Skeletal muscle satellite cell (primary cell): Measurements from ENCODE around the gene FGF22.
A peak's percentile ranks its signal among the peaks of the same experiment; 100 is the strongest.
"Not testable (repeated sequence)": the region's sequence is repeated elsewhere in the genome, so short reads cannot be mapped to it uniquely, and the experiment has no call there.

Experiments
- H3K27me3 ChIP-seq: 2 replicates; pipeline ENCODE4 v1.7.0; 2013; ENCODE audit warnings: low read length; ENCODE audit not compliant: control insufficient read depth, insufficient read depth
- H3K36me3 ChIP-seq: 2 replicates; pipeline ENCODE4 v1.7.0; 2013; ENCODE audit warnings: mild to moderate bottlenecking, control low read depth, low read length; ENCODE audit not compliant: insufficient read depth
- H3K4me1 ChIP-seq: 2 replicates; pipeline ENCODE4 v1.7.0; 2013; ENCODE audit warnings: low read length; ENCODE audit not compliant: control insufficient read depth, insufficient read depth
- H3K4me2 ChIP-seq: 2 replicates; pipeline ENCODE4 v1.7.0; 2013; ENCODE audit warnings: mild to moderate bottlenecking, low read length
- H3K4me3 ChIP-seq: 2 replicates; pipeline ENCODE4 v1.7.0; 2013; ENCODE audit warnings: low read length
- H3K9ac ChIP-seq: 2 replicates; pipeline ENCODE4 v1.7.0; 2013; ENCODE audit warnings: mild to moderate bottlenecking, low read depth, low read length, moderate library complexity
- H3K9me3 ChIP-seq: replicated peaks from 2 replicates; pipeline ENCODE4 v1.7.0; 2013; ENCODE audit warnings: mild to moderate bottlenecking, control low read depth, low read length

FGF22 gene

GRCh38 chr19:597406-598315 is 42.0 kb upstream of the FGF22 start:
- Histone ChIP-seq H3K9ac (no peak overlapping the region), H3K27me3 (peaks cover 37% of the 10 kb centered on the region), H3K4me3 (no peak overlapping the region), H3K9me3 (no peaks in the 10 kb centered on the region), H3K4me2 (no peak overlapping the region), H3K4me1 (no peaks in the 10 kb centered on the region), H3K36me3 (no peaks in the 10 kb centered on the region)

GRCh38 chr19:601310-601709 is 38.4 kb upstream of the FGF22 start:
- H3K4me2 ChIP-seq: no peak overlapping the region
- H3K4me1 ChIP-seq: no peaks in the 10 kb centered on the region
- no peak overlapping the region for H3K4me3 ChIP-seq
- peaks cover 8% of the 10 kb centered on the region for H3K27me3 ChIP-seq
- H3K9ac ChIP-seq: no peak overlapping the region
- no peaks in the 10 kb centered on the region for H3K9me3 ChIP-seq
- H3K36me3 ChIP-seq: no peaks in the 10 kb centered on the region

- Histone ChIP-seq H3K27me3 (peaks cover 5% of the 10 kb centered on the region), H3K4me2 (no peak overlapping the region)
Measured at GRCh38 chr19:601790-602189, 37.9 kb upstream of the FGF22 start.

GRCh38 chr19:602391-603301 is 37.0 kb upstream of the FGF22 start:
- no peak overlapping the region for H3K4me2 ChIP-seq
- H3K9me3 ChIP-seq: no peaks in the 10 kb centered on the region
- H3K4me3 ChIP-seq: no peak overlapping the region
- no peak overlapping the region for H3K9ac ChIP-seq
- H3K4me1 ChIP-seq: no peaks in the 10 kb centered on the region
- H3K36me3 ChIP-seq: no peaks in the 10 kb centered on the region
- H3K27me3 ChIP-seq: peaks cover 5% of the 10 kb centered on the region

More at GRCh38 chr19:601790-602189, 37.9 kb upstream of the FGF22 start:
- no peak overlapping the region for H3K9ac ChIP-seq
- H3K4me1 ChIP-seq: no peaks in the 10 kb centered on the region
- H3K9me3 ChIP-seq: no peaks in the 10 kb centered on the region
- no peak overlapping the region for H3K4me3 ChIP-seq
- no peaks in the 10 kb centered on the region for H3K36me3 ChIP-seq

- not testable (repeated sequence) for H3K4me2 ChIP-seq, H3K9ac ChIP-seq, H3K4me1 ChIP-seq
Measured at GRCh38 chr19:603302-603639, 36.4 kb upstream of the FGF22 start.

GRCh38 chr19:603779-604178 is 35.9 kb upstream of the FGF22 start:
- not testable (repeated sequence) for H3K4me1 ChIP-seq, H3K4me3 ChIP-seq, H3K9ac ChIP-seq, H3K9me3 ChIP-seq, H3K4me2 ChIP-seq, H3K27me3 ChIP-seq, H3K36me3 ChIP-seq

More at GRCh38 chr19:603302-603639, 36.4 kb upstream of the FGF22 start:
- H3K27me3 ChIP-seq, H3K9me3 ChIP-seq, H3K4me3 ChIP-seq, H3K36me3 ChIP-seq: not testable (repeated sequence)

- Histone ChIP-seq H3K4me2 (no peak overlapping the region), H3K4me1 (peaks cover 10% of the 10 kb centered on the region), H3K9me3 (no peaks in the 10 kb centered on the region), H3K36me3 (no peaks in the 10 kb centered on the region), H3K4me3 (no peak overlapping the region), H3K9ac (no peak overlapping the region), H3K27me3 (no peaks in the 10 kb centered on the region)
Measured at GRCh38 chr19:604355-604754, 35.3 kb upstream of the FGF22 start.

GRCh38 chr19:605061-605971 is 34.4 kb upstream of the FGF22 start:
- H3K4me2 ChIP-seq, H3K36me3 ChIP-seq, H3K27me3 ChIP-seq, H3K9ac ChIP-seq, H3K9me3 ChIP-seq, H3K4me3 ChIP-seq: not testable (repeated sequence)
- peaks cover 16% of the 10 kb centered on the region for H3K4me1 ChIP-seq

- no peaks in the 10 kb centered on the region for H3K36me3 ChIP-seq
- H3K9ac ChIP-seq: no peak overlapping the region
- H3K4me3 ChIP-seq: no peak overlapping the region
- no peaks in the 10 kb centered on the region for H3K9me3 ChIP-seq
- no peaks in the 10 kb centered on the region for H3K27me3 ChIP-seq
- H3K4me2 ChIP-seq: no peak overlapping the region
- peaks cover 34% of the 10 kb centered on the region for H3K4me1 ChIP-seq
Measured at GRCh38 chr19:607301-608154, 32.2 kb upstream of the FGF22 start.

GRCh38 chr19:608155-609003 is 31.3 kb upstream of the FGF22 start:
- Histone ChIP-seq H3K4me3 (no peak overlapping the region), H3K4me2 (no peak overlapping the region), H3K36me3 (peaks cover 5% of the 10 kb centered on the region), H3K9me3 (no peaks in the 10 kb centered on the region), H3K9ac (peak overlapping the region; percentile 30), H3K27me3 (no peaks in the 10 kb centered on the region), H3K4me1 (peaks cover 34% of the 10 kb centered on the region)
